ENCODE data around the gene ADGRF4. TPM values are rescaled to one million over a fixed set of nuclear protein-coding genes. Genes with fewer than 3 reads are reported as not detected.

ADGRF4 gene
- total RNA-seq, result not detected in 2 replicates

GRCh38 chr6:47698342-47698787 lies at the start of gene ADGRF4:
TSS of gene ADGRF4 (plus strand) at chr6:47698580. CDS start at chr6:47707246, 8,666 bp downstream.
- no peak for DNase-seq (ENCODE audit: low spot score)

GRCh38 chr6:47650553-47651432 lies 47.6 kb upstream of the ADGRF4 start:
- Mint-ChIP-seq H3K36me3 (ENCODE audit: low read depth) (no peaks in the 10 kb centered on the region), H3K4me3 (ENCODE audit: low read depth) (no peak overlapping the region), H3K27me3 (ENCODE audit: low read depth) (peaks cover 2% of the 10 kb centered on the region), H3K4me1 (ENCODE audit: low read depth) (no peaks in the 10 kb centered on the region), H3K9me3 (no peaks in the 10 kb centered on the region), H3K27ac (no peak overlapping the region)
- DNase-seq (ENCODE audit: low spot score), result no peak
- intact Hi-C loops (cut with micrococcal nuclease), result loop anchor here (10.0 kb wide), 1 partner anchor 74 kb away; no protein-coding TSS in a partner anchor

More at GRCh38 chr6:47698342-47698787, at the start of gene ADGRF4:
- Mint-ChIP-seq H3K36me3 (ENCODE audit: low read depth) (no peaks in the 10 kb centered on the region), H3K4me3 (ENCODE audit: low read depth) (no peak within 1 kb of the TSS), H3K27ac (no peak within 1 kb of the TSS), H3K4me1 (ENCODE audit: low read depth) (peaks cover 2% of the 10 kb centered on the region), H3K9me3 (no peaks in the 10 kb centered on the region), H3K27me3 (ENCODE audit: low read depth) (peaks cover 9% of the 10 kb centered on the region)
- intact Hi-C loops (cut with micrococcal nuclease), result no loop called here

- intact Hi-C loops (cut with micrococcal nuclease), result loop anchor here (10.0 kb wide), 1 partner anchor 73 kb away; no protein-coding TSS in a partner anchor
- H3K4me1 Mint-ChIP-seq (ENCODE audit: low read depth), result peaks cover 5% of the 10 kb centered on the region
- no peak for DNase-seq (ENCODE audit: low spot score)
- no peak overlapping the region for H3K4me3 Mint-ChIP-seq (ENCODE audit: low read depth)
- H3K9me3 Mint-ChIP-seq, result no peaks in the 10 kb centered on the region
- H3K27ac Mint-ChIP-seq, result no peak overlapping the region
- no peaks in the 10 kb centered on the region for H3K36me3 Mint-ChIP-seq (ENCODE audit: low read depth)
- H3K27me3 Mint-ChIP-seq (ENCODE audit: low read depth), result peaks cover 2% of the 10 kb centered on the region
Observed at GRCh38 chr6:47651505-47651944, 46.9 kb upstream of the ADGRF4 start.

- H3K9me3 Mint-ChIP-seq, result no peaks in the 10 kb centered on the region
- intact Hi-C loops (cut with micrococcal nuclease), result loop anchor here (10.0 kb wide), 1 partner anchor 71 kb away; no protein-coding TSS in a partner anchor
- H3K4me1 Mint-ChIP-seq (ENCODE audit: low read depth), result peaks cover 5% of the 10 kb centered on the region
- no peak overlapping the region for H3K4me3 Mint-ChIP-seq (ENCODE audit: low read depth)
- no peak for DNase-seq (ENCODE audit: low spot score)
- H3K27ac Mint-ChIP-seq, result no peak overlapping the region
- no peaks in the 10 kb centered on the region for H3K36me3 Mint-ChIP-seq (ENCODE audit: low read depth)
- peaks cover 9% of the 10 kb centered on the region for H3K27me3 Mint-ChIP-seq (ENCODE audit: low read depth)
Observed at GRCh38 chr6:47653706-47654105, 44.7 kb upstream of the ADGRF4 start.

- H3K4me1 Mint-ChIP-seq (ENCODE audit: low read depth), result peaks cover 5% of the 10 kb centered on the region
- intact Hi-C loops (cut with micrococcal nuclease), result loop anchor here (10.0 kb wide), 1 partner anchor 71 kb away; no protein-coding TSS in a partner anchor
- H3K27me3 Mint-ChIP-seq (ENCODE audit: low read depth), result peaks cover 9% of the 10 kb centered on the region
- H3K4me3 Mint-ChIP-seq (ENCODE audit: low read depth), result no peak overlapping the region
- DNase-seq (ENCODE audit: low spot score), result no peak
- H3K9me3 Mint-ChIP-seq, result no peaks in the 10 kb centered on the region
- H3K27ac Mint-ChIP-seq, result no peak overlapping the region
- no peaks in the 10 kb centered on the region for H3K36me3 Mint-ChIP-seq (ENCODE audit: low read depth)
Observed at GRCh38 chr6:47654255-47654654, 44.1 kb upstream of the ADGRF4 start.

GRCh38 chr6:47655719-47656595 lies 42.4 kb upstream of the ADGRF4 start:
- intact Hi-C loops (cut with micrococcal nuclease), result loop anchor here (1.0 to 10.0 kb wide), 2 partner anchors 69 to 242 kb away; no protein-coding TSS in a partner anchor
- Mint-ChIP-seq H3K36me3 (ENCODE audit: low read depth) (no peaks in the 10 kb centered on the region), H3K27me3 (ENCODE audit: low read depth) (peaks cover 15% of the 10 kb centered on the region)

GRCh38 chr6:47661960-47662359 lies 36.4 kb upstream of the ADGRF4 start:
- H3K4me1 Mint-ChIP-seq (ENCODE audit: low read depth), result peaks cover 2% of the 10 kb centered on the region
- H3K36me3 Mint-ChIP-seq (ENCODE audit: low read depth), result no peaks in the 10 kb centered on the region
- intact Hi-C loops (cut with micrococcal nuclease), result no loop called here
- H3K27me3 Mint-ChIP-seq (ENCODE audit: low read depth), result peaks cover 28% of the 10 kb centered on the region
- no peak overlapping the region for H3K27ac Mint-ChIP-seq
- no peak overlapping the region for H3K4me3 Mint-ChIP-seq (ENCODE audit: low read depth)
- no peak for DNase-seq (ENCODE audit: low spot score)
- H3K9me3 Mint-ChIP-seq, result no peaks in the 10 kb centered on the region

More at GRCh38 chr6:47655719-47656595, 42.4 kb upstream of the ADGRF4 start:
- Mint-ChIP-seq H3K9me3 (no peaks in the 10 kb centered on the region), H3K27ac (no peak overlapping the region), H3K4me3 (ENCODE audit: low read depth) (no peak overlapping the region), H3K4me1 (ENCODE audit: low read depth) (peaks cover 5% of the 10 kb centered on the region)
- peak; percentile 33 for DNase-seq (ENCODE audit: low spot score)

- no peaks in the 10 kb centered on the region for H3K36me3 Mint-ChIP-seq (ENCODE audit: low read depth)
- H3K9me3 Mint-ChIP-seq, result no peaks in the 10 kb centered on the region
- no peak overlapping the region for H3K4me3 Mint-ChIP-seq (ENCODE audit: low read depth)
- peaks cover 22% of the 10 kb centered on the region for H3K27me3 Mint-ChIP-seq (ENCODE audit: low read depth)
- no peak for DNase-seq (ENCODE audit: low spot score)
- no peak overlapping the region for H3K27ac Mint-ChIP-seq
- intact Hi-C loops (cut with micrococcal nuclease), result no loop called here
- peaks cover 2% of the 10 kb centered on the region for H3K4me1 Mint-ChIP-seq (ENCODE audit: low read depth)
Observed at GRCh38 chr6:47663462-47664216, 34.7 kb upstream of the ADGRF4 start.

- no peaks in the 10 kb centered on the region for H3K36me3 Mint-ChIP-seq (ENCODE audit: low read depth)
- DNase-seq (ENCODE audit: low spot score), result no peak
- H3K9me3 Mint-ChIP-seq, result no peaks in the 10 kb centered on the region
- no peak overlapping the region for H3K4me3 Mint-ChIP-seq (ENCODE audit: low read depth)
- intact Hi-C loops (cut with micrococcal nuclease), result no loop called here
- peaks cover 2% of the 10 kb centered on the region for H3K4me1 Mint-ChIP-seq (ENCODE audit: low read depth)
- H3K27ac Mint-ChIP-seq, result no peak overlapping the region
- peaks cover 30% of the 10 kb centered on the region for H3K27me3 Mint-ChIP-seq (ENCODE audit: low read depth)
Observed at GRCh38 chr6:47665112-47665511, 33.3 kb upstream of the ADGRF4 start.

GRCh38 chr6:47669684-47670513 lies 28.5 kb upstream of the ADGRF4 start:
- no peak overlapping the region for H3K4me3 Mint-ChIP-seq (ENCODE audit: low read depth)
- no peaks in the 10 kb centered on the region for H3K36me3 Mint-ChIP-seq (ENCODE audit: low read depth)
- intact Hi-C loops (cut with micrococcal nuclease), result no loop called here
- H3K9me3 Mint-ChIP-seq, result no peaks in the 10 kb centered on the region
- no peak for DNase-seq (ENCODE audit: low spot score)
- H3K27ac Mint-ChIP-seq, result no peak overlapping the region
- H3K4me1 Mint-ChIP-seq (ENCODE audit: low read depth), result peaks cover 2% of the 10 kb centered on the region
- H3K27me3 Mint-ChIP-seq (ENCODE audit: low read depth), result peaks cover 24% of the 10 kb centered on the region

- Mint-ChIP-seq H3K9me3 (no peaks in the 10 kb centered on the region), H3K4me3 (ENCODE audit: low read depth) (no peak overlapping the region), H3K36me3 (ENCODE audit: low read depth) (no peaks in the 10 kb centered on the region), H3K27ac (no peak overlapping the region), H3K4me1 (ENCODE audit: low read depth) (peaks cover 2% of the 10 kb centered on the region), H3K27me3 (ENCODE audit: low read depth) (peaks cover 24% of the 10 kb centered on the region)
- intact Hi-C loops (cut with micrococcal nuclease), result no loop called here
- no peak for DNase-seq (ENCODE audit: low spot score)
Observed at GRCh38 chr6:47670851-47671250, 27.5 kb upstream of the ADGRF4 start.

Data from activated T-helper 2 cell treated with anti-CD3 and anti-CD28 coated beads, Interferon-gamma antibody, Interleukin-2, Interleukin-4, amounts not matched to agents 10 μg/mL and 5 μg/mL and 100 μg/mL, durations not matched to agents 14 hours and 24 hours and 36 hours (primary cell).